Measurements from ENCODE around the gene MIAT.

GRCh38 chr22:26672060-26672471, 14.7 kb downstream of the MIAT start:
- TF ChIP-seq CTCF (IDR thresholded peaks at IDR 0.05; ENCODE audit: low read length) (no peak), EZH2 (optimal IDR thresholded peaks at IDR 0.05; ENCODE audit: low read depth, low read length) (no peak)
